Common myeloid progenitor, CD34-positive (primary cell): ENCODE measurements around the gene TRAPPC2B.
"Not testable (repeated sequence)": the region's sequence is repeated elsewhere in the genome, so short reads cannot be mapped to it uniquely, and the experiment has no call there.

Experiments
- CTCF ChIA-PET: fragments of 350-600 bp; sonication (Branson Sonifier 250); formaldehyde crosslinking; loops from one replicate; lab custom pipeline; 2021; ENCODE audit warnings: antibody characterized with exemption; lab: Charles Lee
- POLR2A ChIA-PET: fragments of 350-600 bp; sonication (Branson Sonifier 250); formaldehyde crosslinking; loops from one replicate; lab custom pipeline; 2021; ENCODE audit warnings: antibody characterized with exemption; lab: Charles Lee
- DNase-seq, 3 donors: peaks; one replicate each; pipeline versions ENCODE4 v3.0.0 to v3.0.0-alpha.2; 2013
- H3K27ac ChIP-seq, 2 experiments: 1 replicate in 1 of 2; 2 replicates in 1 of 2; pipeline ENCODE4 v1.7.0; 2013; ENCODE audit warnings: inconsistent platforms in 2 of 2, low read length in 2 of 2, mild to moderate bottlenecking in 2 of 2, low read depth in 1 of 2, moderate library complexity in 1 of 2; ENCODE audit not compliant: severe bottlenecking in 2 of 2, insufficient read depth in 1 of 2, poor library complexity in 1 of 2
- H3K27me3 ChIP-seq, 5 experiments: replicated peaks in 2 of 5; 1 replicate in 3 of 5; 2 replicates in 2 of 5; pipeline versions ENCODE4 v1.6.1 to v1.7.0; 2013; ENCODE audit warnings: low read length in 4 of 5, mild to moderate bottlenecking in 2 of 5, moderate library complexity in 2 of 5, inconsistent platforms in 1 of 5; ENCODE audit not compliant: insufficient read depth in 5 of 5, control insufficient read depth in 4 of 5
- H3K36me3 ChIP-seq, 4 experiments: 1 replicate in 2 of 4; 2 replicates in 2 of 4; pipeline versions ENCODE4 v1.6.1 to v1.7.0; 2013; ENCODE audit warnings: low read length in 3 of 4, control low read depth in 1 of 4, mild to moderate bottlenecking in 1 of 4; ENCODE audit not compliant: control insufficient read depth in 4 of 4, insufficient read depth in 4 of 4
- H3K4me1 ChIP-seq, 4 experiments: 1 replicate in 3 of 4; 2 replicates in 1 of 4; pipeline versions ENCODE4 v1.6.1 to v1.7.1; 2013; ENCODE audit warnings: low read length in 3 of 4, mild to moderate bottlenecking in 3 of 4, control low read depth in 1 of 4, inconsistent platforms in 1 of 4, moderate library complexity in 1 of 4; ENCODE audit not compliant: control insufficient read depth in 4 of 4, insufficient read depth in 4 of 4; ENCODE audit errors: control extremely low read depth in 1 of 4
- H3K4me3 ChIP-seq, 7 experiments: 1 replicate in 4 of 7; 2 replicates in 3 of 7; pipeline versions ENCODE4 v1.5.1 to v1.7.0; 2013; ENCODE audit warnings: mild to moderate bottlenecking in 7 of 7, low read length in 6 of 7, moderate library complexity in 6 of 7, inconsistent platforms in 2 of 7, low read depth in 2 of 7, control low read depth in 1 of 7; ENCODE audit not compliant: insufficient read depth in 4 of 7, control insufficient read depth in 1 of 7; ENCODE audit errors: extremely low read depth in 1 of 7
- H3K9me3 ChIP-seq, 5 experiments: 1 replicate in 4 of 5; 2 replicates in 1 of 5; pipeline versions ENCODE4 v1.6.1 to v1.7.1; 2013; ENCODE audit warnings: low read length in 4 of 5, mild to moderate bottlenecking in 2 of 5, inconsistent platforms in 1 of 5, low read depth in 1 of 5, moderate library complexity in 1 of 5; ENCODE audit not compliant: control insufficient read depth in 4 of 5, insufficient read depth in 2 of 5; ENCODE audit errors: control extremely low read depth in 1 of 5
- WGBS: methylation state at CpG from one replicate; pipeline ENCODE4 v1.1.5; 2013; ENCODE audit not compliant: insufficient coverage; 5-methylcytosine and 5-hydroxymethylcytosine counted together

Gene TRAPPC2B

GRCh38 chr19:57363688-57364181, 384 bp downstream of the TRAPPC2B start:
- no peak for DNase-seq
- peaks cover 0 to 5% (median 5%) of the 10 kb centered on the region in 4 experiments for H3K36me3 ChIP-seq
- POLR2A ChIA-PET = no interaction called here
- 0% methylated on average over 13 of the region's 18 CpGs for WGBS
- CTCF ChIA-PET = no interaction called here
- peak overlapping the region; percentile 78 to 93 for H3K27ac ChIP-seq
- peak overlapping the region; percentile 57 to 93 (median 85) for H3K4me3 ChIP-seq
- peaks cover 3 to 16% (median 8%) of the 10 kb centered on the region in 4 experiments for H3K4me1 ChIP-seq
- no peaks in the 10 kb centered on the region for H3K27me3 ChIP-seq
- peaks cover 0 to 6% (median 0%) of the 10 kb centered on the region in 5 experiments for H3K9me3 ChIP-seq

- Histone ChIP-seq H3K27ac (no peak overlapping the region), H3K4me1 (peaks cover 3 to 16% (median 8%) of the 10 kb centered on the region in 4 experiments), H3K4me3 (no peak overlapping the region), H3K27me3 (no peaks in the 10 kb centered on the region), H3K9me3 (peaks cover 0 to 7% (median 0%) of the 10 kb centered on the region in 5 experiments), H3K36me3 (peaks cover under 1 to 11% (median 4%) of the 10 kb centered on the region in 4 experiments)
- DNase-seq = no peak
- ChIA-PET POLR2A (no interaction called here), CTCF (no interaction called here)
- no CpG with 5 or more reads among the region's 2 CpGs for WGBS
Measured at GRCh38 chr19:57366776-57367175, 3.4 kb downstream of the TRAPPC2B start.

- peaks cover 28 to 73% (median 49%) of the 10 kb centered on the region in 4 experiments for H3K36me3 ChIP-seq
- CTCF ChIA-PET = no interaction called here
- WGBS = 100% methylated on average over 6 of the region's 6 CpGs
- POLR2A ChIA-PET = no interaction called here
- H3K27ac ChIP-seq = no peak overlapping the region
- no peaks in the 10 kb centered on the region for H3K4me1 ChIP-seq
- no peaks in the 10 kb centered on the region for H3K27me3 ChIP-seq
- H3K9me3 ChIP-seq = peaks cover 2 to 53% (median 40%) of the 10 kb centered on the region in 5 experiments
- no peak for DNase-seq
- H3K4me3 ChIP-seq = no peak overlapping the region
Measured at GRCh38 chr19:57374179-57374578, 10.8 kb downstream of the TRAPPC2B start.

- H3K27ac ChIP-seq, H3K4me1 ChIP-seq, POLR2A ChIA-PET, H3K4me3 ChIP-seq, CTCF ChIA-PET, H3K27me3 ChIP-seq, DNase-seq: not testable (repeated sequence)
- H3K36me3 ChIP-seq = peaks cover 28 to 73% (median 49%) of the 10 kb centered on the region in 4 experiments
- 100% methylated on average over 1 of the region's 2 CpGs for WGBS
- H3K9me3 ChIP-seq = peaks cover 2 to 56% (median 41%) of the 10 kb centered on the region in 5 experiments
Measured at GRCh38 chr19:57374647-57375046, 11.3 kb downstream of the TRAPPC2B start.

- WGBS = 94% methylated on average over 4 of the region's 6 CpGs
- Histone ChIP-seq H3K9me3 (peaks cover 2 to 60% (median 44%) of the 10 kb centered on the region in 5 experiments), H3K36me3 (peaks cover 28 to 73% (median 48%) of the 10 kb centered on the region in 4 experiments), H3K4me1 (no peaks in the 10 kb centered on the region), H3K27me3 (no peaks in the 10 kb centered on the region), H3K4me3 (no peak overlapping the region), H3K27ac (no peak overlapping the region)
- POLR2A ChIA-PET = no interaction called here
- CTCF ChIA-PET = no interaction called here
- DNase-seq = no peak
Measured at GRCh38 chr19:57376151-57376550, 12.8 kb downstream of the TRAPPC2B start.

GRCh38 chr19:57377498-57378146, 14.3 kb downstream of the TRAPPC2B start:
- WGBS = 100% methylated on average over 2 of the region's 3 CpGs
- DNase-seq = no peak
- Histone ChIP-seq H3K4me3 (peak overlapping the region in 1 of 7 experiments; percentile 17), H3K27me3 (no peaks in the 10 kb centered on the region), H3K27ac (no peak overlapping the region), H3K36me3 (peaks cover 20 to 58% (median 37%) of the 10 kb centered on the region in 4 experiments), H3K9me3 (peaks cover 2 to 58% (median 44%) of the 10 kb centered on the region in 5 experiments), H3K4me1 (no peaks in the 10 kb centered on the region)
- ChIA-PET POLR2A (no interaction called here), CTCF (no interaction called here)

- Histone ChIP-seq H3K27ac (no peak overlapping the region), H3K4me3 (no peak overlapping the region), H3K36me3 (peaks cover 17 to 27% (median 18%) of the 10 kb centered on the region in 4 experiments), H3K9me3 (peaks cover 2 to 39% (median 30%) of the 10 kb centered on the region in 5 experiments), H3K4me1 (no peaks in the 10 kb centered on the region), H3K27me3 (no peaks in the 10 kb centered on the region)
- CTCF ChIA-PET = no interaction called here
- POLR2A ChIA-PET = no interaction called here
- no peak for DNase-seq
Measured at GRCh38 chr19:57380923-57381322, 17.6 kb downstream of the TRAPPC2B start.
